GM21390 (cell line): ENCODE measurements around the gene NCL.
"Not testable (repeated sequence)": the region's sequence is repeated elsewhere in the genome, so short reads cannot be mapped to it uniquely, and the experiment has no call there.

ENCODE experiments used
- ATAC-seq: cut with Tn5 transposase; IDR thresholded peaks from one replicate; pipeline ENCODE4 v1.9.1; 2021; ENCODE audit not compliant: unreplicated experiment

NCL gene

GRCh38 chr2:231407686-231408085 is 56.6 kb downstream of the NCL start:
- not testable (repeated sequence) for ATAC-seq

- ATAC-seq = not testable (repeated sequence)
Measured at GRCh38 chr2:231405601-231406367, 58.5 kb downstream of the NCL start.

GRCh38 chr2:231404183-231404578 is 60.1 kb downstream of the NCL start:
- ATAC-seq = not testable (repeated sequence)
